GM13977 (cell line): ENCODE data around the gene TIA1.
A peak's percentile ranks its signal among the peaks of the same experiment; 100 is the strongest.

Source experiments
- DNase-seq: peaks from one replicate; pipeline ENCODE4 v3.0.0; 2012; ENCODE audit warnings: low spot score
- in situ Hi-C: fragments of 300-500 bp; cut with MboI; formaldehyde crosslinking; loops from one replicate; pipeline ENCODE4 v1.12.0; 2022; ENCODE audit warnings: low sequenced_read_pairs, low pct_unique_long_range_greater_than_20kb, mixed read lengths, inconsistent platforms; ENCODE audit not compliant: unreplicated experiment
- TF ChIP-seq, protein P1 (sequence below): IDR thresholded peaks from 2 replicates; pipeline ENCODE4 v1.5.1; 2012; ENCODE audit warnings: mild to moderate bottlenecking, control low read depth; ENCODE audit not compliant: insufficient read depth; ENCODE audit errors: extremely low read depth, missing control alignments

Gene TIA1

DNA sequence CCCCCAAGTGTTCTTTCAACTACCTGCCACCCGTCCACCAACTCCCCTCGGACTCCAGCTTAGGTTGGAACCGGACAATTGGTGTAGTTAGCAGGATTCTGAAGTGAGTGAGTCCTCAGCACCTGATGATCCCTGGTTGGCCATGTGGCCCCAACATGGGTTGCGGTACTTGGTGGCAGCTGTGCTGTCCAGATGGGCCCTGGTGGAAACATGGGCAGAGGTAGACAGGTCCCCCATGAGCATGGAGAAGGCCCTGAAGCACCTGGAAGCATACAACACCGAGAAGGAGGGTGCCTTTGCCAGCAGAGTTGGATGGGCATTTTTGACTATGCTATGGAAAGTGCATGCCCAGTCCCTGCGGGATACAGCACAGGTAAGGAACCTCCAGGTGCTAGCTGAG lies 46.6 kb downstream of the TIA1 start:
- TF ChIP-seq, protein P1, sequence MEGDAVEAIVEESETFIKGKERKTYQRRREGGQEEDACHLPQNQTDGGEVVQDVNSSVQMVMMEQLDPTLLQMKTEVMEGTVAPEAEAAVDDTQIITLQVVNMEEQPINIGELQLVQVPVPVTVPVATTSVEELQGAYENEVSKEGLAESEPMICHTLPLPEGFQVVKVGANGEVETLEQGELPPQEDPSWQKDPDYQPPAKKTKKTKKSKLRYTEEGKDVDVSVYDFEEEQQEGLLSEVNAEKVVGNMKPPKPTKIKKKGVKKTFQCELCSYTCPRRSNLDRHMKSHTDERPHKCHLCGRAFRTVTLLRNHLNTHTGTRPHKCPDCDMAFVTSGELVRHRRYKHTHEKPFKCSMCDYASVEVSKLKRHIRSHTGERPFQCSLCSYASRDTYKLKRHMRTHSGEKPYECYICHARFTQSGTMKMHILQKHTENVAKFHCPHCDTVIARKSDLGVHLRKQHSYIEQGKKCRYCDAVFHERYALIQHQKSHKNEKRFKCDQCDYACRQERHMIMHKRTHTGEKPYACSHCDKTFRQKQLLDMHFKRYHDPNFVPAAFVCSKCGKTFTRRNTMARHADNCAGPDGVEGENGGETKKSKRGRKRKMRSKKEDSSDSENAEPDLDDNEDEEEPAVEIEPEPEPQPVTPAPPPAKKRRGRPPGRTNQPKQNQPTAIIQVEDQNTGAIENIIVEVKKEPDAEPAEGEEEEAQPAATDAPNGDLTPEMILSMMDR = no peak
- in situ Hi-C loops = no loop called here
- DNase-seq = no peak

DNA sequence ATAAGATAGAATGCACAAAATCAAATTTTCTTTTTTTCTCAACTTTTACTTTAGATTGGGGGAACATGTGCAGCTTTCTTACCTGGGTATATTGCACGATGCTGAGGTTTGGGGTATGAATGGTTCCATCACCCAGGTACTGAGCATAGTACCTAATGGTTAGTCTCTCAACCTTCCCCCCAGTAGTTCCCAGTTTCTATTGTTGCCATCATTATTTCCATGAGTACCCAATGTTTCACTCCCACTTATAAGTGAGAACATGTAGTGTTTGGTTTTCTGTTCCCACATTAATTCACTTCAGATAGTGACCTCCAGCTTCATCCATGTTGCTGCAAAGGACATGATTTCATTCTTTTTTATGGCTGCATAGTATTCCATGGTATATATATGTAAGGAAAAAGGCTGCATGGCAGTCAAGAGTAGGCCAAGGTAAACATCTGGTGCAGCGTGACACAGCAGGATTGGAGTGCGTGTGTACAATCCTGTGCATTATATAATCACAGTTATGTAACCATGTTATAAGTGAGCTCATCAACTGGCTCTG lies 47.1 kb downstream of the TIA1 start:
- TF ChIP-seq, protein P1 = no peak
- no peak for DNase-seq
- in situ Hi-C loops = no loop called here

DNA sequence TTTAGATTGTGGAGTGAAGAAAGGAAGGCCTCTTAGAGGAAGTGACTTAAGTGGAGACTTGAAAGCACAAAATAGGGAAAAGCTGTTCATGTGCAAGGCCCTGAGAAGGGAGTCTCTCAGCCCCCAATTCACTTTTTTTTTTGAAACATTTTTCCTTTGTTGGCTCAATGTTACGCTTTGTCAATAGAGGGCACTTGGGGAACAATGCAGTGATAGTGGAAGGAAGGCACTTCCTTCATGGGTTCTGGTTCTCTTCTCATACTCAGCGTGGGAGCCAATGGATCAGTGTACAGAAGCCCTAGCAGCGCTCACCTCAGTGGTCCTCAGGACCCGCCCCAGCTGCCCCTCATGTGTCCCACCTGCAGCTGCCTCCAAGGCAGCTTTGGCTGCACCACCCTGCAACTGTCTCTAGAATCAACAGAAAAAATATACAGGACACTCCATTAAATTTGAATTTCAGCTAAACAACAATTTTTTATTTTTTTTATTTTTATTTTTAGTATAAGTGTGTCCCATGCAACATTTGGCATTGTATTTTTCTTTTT lies 49.0 kb downstream of the TIA1 start:
- in situ Hi-C loops = no loop called here
- no peak for DNase-seq
- TF ChIP-seq, protein P1 = no peak

GRCh38 chr2:70192516-70192915 lies 55.9 kb downstream of the TIA1 start:
- in situ Hi-C loops = no loop called here
- TF ChIP-seq, protein P1 = no peak
- no peak for DNase-seq

- TF ChIP-seq, protein P1 = no peak
- in situ Hi-C loops = no loop called here
- DNase-seq = no peak
Observed at GRCh38 chr2:70191244-70191735, 57.1 kb downstream of the TIA1 start.

GRCh38 chr2:70190418-70191243 lies 57.8 kb downstream of the TIA1 start, which contains the start of gene C2orf42:
C2orf42 (minus strand) TSS chr2:70191019; CDS start chr2:70181985, 9,034 bp downstream.
- DNase-seq = peak; percentile 94
- TF ChIP-seq, protein P1 = peak; percentile 20
- in situ Hi-C loops = no loop called here
